Dedifferentiated amniotic fluid mesenchymal stem cell (primary cell): ENCODE data around the gene HGS.

Source experiments
- DNase-seq: peaks from one replicate; pipeline ENCODE4 v3.0.0-alpha.2; 2016; ENCODE audit errors: extremely low spot score

Gene HGS

GRCh38 chr17:81685108-81685507 lies 1.3 kb downstream of the HGS start:
- DNase-seq: no peak

GRCh38 chr17:81686614-81687013 lies 2.8 kb downstream of the HGS start:
- DNase-seq: no peak

- DNase-seq: no peak
These were observed 4.1 kb downstream of the HGS start for GRCh38 chr17:81687770-81688541.

GRCh38 chr17:81688616-81689015 lies 4.8 kb downstream of the HGS start:
- no peak for DNase-seq

- DNase-seq: no peak
These were observed 6.3 kb downstream of the HGS start for GRCh38 chr17:81690066-81690465.

- no peak for DNase-seq
These were observed 6.7 kb downstream of the HGS start for GRCh38 chr17:81690549-81690948.

- no peak for DNase-seq
These were observed 7.4 kb downstream of the HGS start for GRCh38 chr17:81691196-81691595.

- no peak for DNase-seq
These were observed 7.8 kb downstream of the HGS start for GRCh38 chr17:81691608-81692007.

- no peak for DNase-seq
These were observed 9.8 kb downstream of the HGS start for GRCh38 chr17:81693509-81694210.

- DNase-seq: no peak
These were observed 11.0 kb downstream of the HGS start for GRCh38 chr17:81694810-81695209.

GRCh38 chr17:81695211-81695610 lies 11.4 kb downstream of the HGS start:
- DNase-seq: no peak

- DNase-seq: no peak
These were observed 12.0 kb downstream of the HGS start for GRCh38 chr17:81695801-81696200.

GRCh38 chr17:81696218-81696941 lies 12.6 kb downstream of the HGS start:
- DNase-seq: no peak

GRCh38 chr17:81697261-81698044 lies 13.6 kb downstream of the HGS start:
- no peak for DNase-seq

GRCh38 chr17:81700353-81701287 lies 16.8 kb downstream of the HGS start:
- DNase-seq: no peak

- no peak for DNase-seq
These were observed 17.7 kb downstream of the HGS start for GRCh38 chr17:81701288-81702071.

GRCh38 chr17:81702934-81703746 lies 19.3 kb downstream of the HGS start, which contains the start of gene MRPL12:
TSS of gene MRPL12 (plus strand) at chr17:81703367. CDS start at chr17:81703502, 135 bp downstream.
- DNase-seq: peak; percentile 92

- no peak for DNase-seq
These were observed 20.2 kb downstream of the HGS start for GRCh38 chr17:81703747-81704654.
